Transverse colon (tissue), 4 donors: ENCODE results near the gene RGS7. TPM values are rescaled to one million over a fixed set of nuclear protein-coding genes. Genes with fewer than 3 reads are reported as not detected.
"Not testable (repeated sequence)": the region's sequence is repeated elsewhere in the genome, so short reads cannot be mapped to it uniquely, and the experiment has no call there.

Source experiments
- DNase-seq: peaks from one replicate; pipeline ENCODE4 v3.0.0-alpha.2; 2019
- H3K27ac ChIP-seq, 4 donors: fragments of 200-600 bp; sonication (generic); 2 replicates each; pipeline ENCODE4 v1.5.1; 2016 to 2018; ENCODE audit warnings: inconsistent platforms in 4 of 4
- H3K27me3 ChIP-seq: fragments of 200-600 bp; sonication (generic); 2 replicates; pipeline ENCODE4 v1.5.1; 2017; ENCODE audit warnings: inconsistent platforms
- H3K36me3 ChIP-seq, 4 donors: fragments of 200-600 bp; sonication (generic); 2 replicates each; pipeline ENCODE4 v1.5.1; 2017 to 2019; ENCODE audit warnings: inconsistent platforms in 4 of 4
- H3K4me1 ChIP-seq, 4 donors: fragments of 200-600 bp; sonication (generic); 2 replicates each; pipeline ENCODE4 v1.5.1; 2017 to 2020; ENCODE audit warnings: inconsistent platforms in 4 of 4
- H3K4me3 ChIP-seq, 4 donors: fragments of 200-600 bp; sonication (generic); 1 replicate in 1 of 4; 2 replicates in 3 of 4; pipeline versions ENCODE4 v1.5.1 to v1.6.1; 2017 to 2019; ENCODE audit warnings: inconsistent platforms in 4 of 4
- H3K9me3 ChIP-seq, 2 donors: fragments of 200-600 bp; sonication (generic); 2 replicates each; pipeline ENCODE4 v1.5.1; 2017 to 2019; ENCODE audit warnings: inconsistent platforms in 2 of 2
- EP300 ChIP-seq: sonication (generic); formaldehyde crosslinking; IDR thresholded peaks from one replicate; pipeline ENCODE4 v1.6.1; 2017; ENCODE audit warnings: antibody characterized with exemption, low read depth
- POLR2A ChIP-seq: fragments of 450-650 bp; IDR thresholded peaks from one replicate; pipeline ENCODE4 v1.6.1; 2016; ENCODE audit warnings: antibody characterized with exemption, mild to moderate bottlenecking, moderate library complexity
- POLR2AphosphoS5 ChIP-seq, 3 donors: sonication (generic); formaldehyde crosslinking; IDR thresholded peaks; one replicate each; pipeline ENCODE4 v1.6.1; 2016; ENCODE audit warnings: antibody characterized with exemption in 3 of 3
- WGBS, 2 donors: methylation state at CpG; one replicate each; pipeline ENCODE4 v1.1.5; 2018; ENCODE audit warnings: low coverage in 1 of 2; 5-methylcytosine and 5-hydroxymethylcytosine counted together
- in situ Hi-C, 4 donors: fragments of 200-750 bp; cut with MboI; loops; one replicate each; pipeline versions ENCODE4 v1.15.0 to v1.15.1; 2017; ENCODE audit warnings: low sequenced_read_pairs in 3 of 4, low pct_ligation_motif_present in 1 of 4, low pct_unique_long_range_greater_than_20kb in 1 of 4
- intact Hi-C: fragments of 100-400 bp; cut with DNase I; formaldehyde crosslinking; loops from one replicate; pipeline ENCODE4 v1.15.1; 2023; ENCODE audit warnings: low total_unique reads
- total RNA-seq, 4 donors: library from RNA; depleted of rRNA; stranded (reverse); fragments of >200 nt; gene quantifications; one replicate each; pipeline ENCODE4 v1.1.0, GENCODE V29; 2016
- TF ChIP-seq, protein P1 (sequence below), 5 experiments: fragments of 200-600 bp in 3 of 5; fragments of 450-650 bp in 2 of 5; sonication (generic) in 3 of 5; IDR thresholded peaks; 1 replicate in 2 of 5; 2 replicates in 3 of 5; pipeline ENCODE4 v1.5.1; 2016 to 2017; ENCODE audit warnings: antibody characterized with exemption in 5 of 5, inconsistent platforms in 3 of 5, mild to moderate bottlenecking in 2 of 5, moderate library complexity in 1 of 5

RGS7 gene
- total RNA-seq, 4 donors from 2014 or later: 1.5 to 2.0 TPM; not detected in 2

DNA sequence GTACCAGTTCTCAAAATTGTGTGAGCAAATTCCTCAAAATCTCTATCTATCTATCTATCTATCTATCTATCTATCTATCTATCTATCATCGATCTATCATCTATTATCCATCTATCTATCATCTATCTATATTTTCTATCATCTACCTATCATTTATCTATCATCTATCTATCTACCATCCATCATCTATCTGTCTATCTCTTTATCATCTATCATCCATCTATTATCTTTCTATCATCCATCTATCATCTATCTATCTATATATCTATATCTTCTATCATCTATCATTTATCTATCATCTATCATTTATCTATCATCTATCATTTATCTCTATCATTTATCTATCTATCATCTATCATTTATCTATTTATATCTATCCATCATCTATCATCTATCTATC, 380.3 kb downstream of the RGS7 start:
- Histone ChIP-seq H3K36me3 (no peaks in the 10 kb centered on the region), H3K4me1 (no peaks in the 10 kb centered on the region), H3K27me3 (no peaks in the 10 kb centered on the region), H3K4me3 (no peak overlapping the region), H3K27ac (no peak overlapping the region), H3K9me3 (no peaks in the 10 kb centered on the region)
- in situ Hi-C loops: no loop called here
- TF ChIP-seq POLR2AphosphoS5 (IDR thresholded peaks at IDR 0.05) (no peak), EP300 (no peak)
- TF ChIP-seq, protein P1, sequence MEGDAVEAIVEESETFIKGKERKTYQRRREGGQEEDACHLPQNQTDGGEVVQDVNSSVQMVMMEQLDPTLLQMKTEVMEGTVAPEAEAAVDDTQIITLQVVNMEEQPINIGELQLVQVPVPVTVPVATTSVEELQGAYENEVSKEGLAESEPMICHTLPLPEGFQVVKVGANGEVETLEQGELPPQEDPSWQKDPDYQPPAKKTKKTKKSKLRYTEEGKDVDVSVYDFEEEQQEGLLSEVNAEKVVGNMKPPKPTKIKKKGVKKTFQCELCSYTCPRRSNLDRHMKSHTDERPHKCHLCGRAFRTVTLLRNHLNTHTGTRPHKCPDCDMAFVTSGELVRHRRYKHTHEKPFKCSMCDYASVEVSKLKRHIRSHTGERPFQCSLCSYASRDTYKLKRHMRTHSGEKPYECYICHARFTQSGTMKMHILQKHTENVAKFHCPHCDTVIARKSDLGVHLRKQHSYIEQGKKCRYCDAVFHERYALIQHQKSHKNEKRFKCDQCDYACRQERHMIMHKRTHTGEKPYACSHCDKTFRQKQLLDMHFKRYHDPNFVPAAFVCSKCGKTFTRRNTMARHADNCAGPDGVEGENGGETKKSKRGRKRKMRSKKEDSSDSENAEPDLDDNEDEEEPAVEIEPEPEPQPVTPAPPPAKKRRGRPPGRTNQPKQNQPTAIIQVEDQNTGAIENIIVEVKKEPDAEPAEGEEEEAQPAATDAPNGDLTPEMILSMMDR (IDR thresholded peaks at IDR 0.05): no peak
- no peak for DNase-seq
- 90 to 91% methylated on average over 1 of the region's 1 CpG for WGBS, 2 donors
- intact Hi-C loops: no loop called here

DNA sequence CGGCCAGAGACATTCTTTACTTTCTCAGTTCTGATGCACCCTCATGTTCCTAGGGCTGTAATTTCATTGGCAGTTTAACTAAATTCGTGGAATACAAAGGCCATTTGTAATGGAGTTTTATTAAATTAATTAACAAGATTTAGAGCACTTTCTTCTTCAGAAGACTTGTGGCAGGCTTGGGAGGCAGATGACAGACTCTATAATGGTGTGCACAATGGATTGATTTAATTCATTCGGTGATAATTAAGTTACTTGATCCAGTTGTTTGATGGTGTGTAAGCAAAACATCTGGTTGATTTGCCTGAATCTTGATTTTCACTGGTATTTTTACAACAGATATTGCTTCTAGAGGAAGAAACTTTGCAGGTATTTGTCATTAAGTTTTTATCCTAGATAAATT, 383.1 kb downstream of the RGS7 start:
- no peak for TF ChIP-seq EP300
- TF ChIP-seq POLR2AphosphoS5 (IDR thresholded peaks at IDR 0.05): no peak
- TF ChIP-seq, protein P1 (IDR thresholded peaks at IDR 0.05): no peak
- TF ChIP-seq POLR2A: no peak
- WGBS, 2 donors: 74 to 82% methylated on average over 3 of the region's 3 CpGs
- intact Hi-C loops: no loop called here
- no peaks in the 10 kb centered on the region for H3K4me1 ChIP-seq
- no peaks in the 10 kb centered on the region for H3K9me3 ChIP-seq
- H3K4me3 ChIP-seq: no peak overlapping the region
- in situ Hi-C loops: loop anchor here in 2 of 4 donors (25.0 kb wide), 1 partner anchor 513 kb away; no protein-coding TSS in a partner anchor
- no peaks in the 10 kb centered on the region for H3K27me3 ChIP-seq
- H3K36me3 ChIP-seq: no peaks in the 10 kb centered on the region
- H3K27ac ChIP-seq: no peak overlapping the region
- no peak for DNase-seq

DNA sequence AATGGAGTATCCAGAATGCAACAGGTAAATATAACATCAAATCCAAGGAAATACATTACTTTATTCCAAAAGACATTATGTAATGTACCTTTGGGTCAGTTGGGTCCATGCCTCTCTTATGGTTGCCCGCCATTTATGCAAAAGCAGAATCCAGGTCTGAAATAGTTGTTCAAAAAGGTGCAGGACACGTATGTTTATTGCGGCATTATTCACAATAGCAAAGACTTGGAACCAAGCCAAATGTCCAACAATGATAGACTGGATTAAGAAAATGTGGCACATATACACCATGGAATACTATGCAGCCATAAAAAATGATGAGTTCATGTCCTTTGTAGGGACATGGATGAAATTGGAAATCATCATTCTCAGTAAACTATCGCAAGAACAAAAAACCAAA, 384.9 kb downstream of the RGS7 start:
- H3K36me3 ChIP-seq, H3K9me3 ChIP-seq, H3K27ac ChIP-seq, H3K27me3 ChIP-seq, H3K4me3 ChIP-seq, H3K4me1 ChIP-seq, DNase-seq, intact Hi-C loops: not testable (repeated sequence)
- WGBS, 2 donors: 89% methylated on average over 3 of the region's 4 CpGs; no CpG with 5 or more reads in 1 of the 2 donors
- in situ Hi-C loops: loop anchor here in 2 of 4 donors (25.0 kb wide), 1 partner anchor 515 kb away; no protein-coding TSS in a partner anchor

DNA sequence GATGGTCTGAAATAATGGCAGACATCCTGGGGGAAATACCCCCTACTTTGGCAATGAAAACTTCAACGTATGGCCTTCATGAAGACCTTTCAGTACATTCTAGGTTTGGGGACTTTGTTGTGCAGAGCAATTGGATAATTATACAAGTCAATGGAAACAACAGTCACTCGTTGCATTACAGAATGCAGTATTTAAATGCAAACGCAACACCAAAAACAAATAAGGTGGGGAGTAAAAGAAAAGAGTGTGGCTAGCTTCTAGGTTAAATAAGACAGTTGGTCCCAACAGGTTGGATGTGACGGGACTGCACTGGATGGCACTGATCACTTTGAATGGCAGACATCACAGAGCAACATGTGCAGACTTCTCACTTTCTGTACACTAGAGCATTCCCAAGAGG, 386.8 kb downstream of the RGS7 start:
- WGBS, 2 donors: 43 to 77% methylated on average over 1 to 4 of the region's 4 CpGs
- H3K36me3 ChIP-seq: no peaks in the 10 kb centered on the region

More for the DNA sequence above, 386.8 kb downstream of the RGS7 start:
- Histone ChIP-seq H3K27ac (no peak overlapping the region), H3K4me3 (no peak overlapping the region), H3K9me3 (no peaks in the 10 kb centered on the region), H3K27me3 (no peaks in the 10 kb centered on the region), H3K4me1 (no peaks in the 10 kb centered on the region)
- TF ChIP-seq, protein P1 (IDR thresholded peaks at IDR 0.05): no peak
- TF ChIP-seq POLR2A (no peak), EP300 (no peak), POLR2AphosphoS5 (IDR thresholded peaks at IDR 0.05) (no peak)
- in situ Hi-C loops (loop anchor here in 2 of 4 donors (25.0 kb wide), 1 partner anchor 517 kb away; no protein-coding TSS in a partner anchor), intact Hi-C loops (no loop called here)
- DNase-seq: no peak
